Measurements from ENCODE around the gene PFKFB4.

The PFKFB4 gene

GRCh38 chr3:48548729-48549705, 7.6 kb downstream of the PFKFB4 start:
- H3K4me3 ChIP-seq = no peak overlapping the region

DNA sequence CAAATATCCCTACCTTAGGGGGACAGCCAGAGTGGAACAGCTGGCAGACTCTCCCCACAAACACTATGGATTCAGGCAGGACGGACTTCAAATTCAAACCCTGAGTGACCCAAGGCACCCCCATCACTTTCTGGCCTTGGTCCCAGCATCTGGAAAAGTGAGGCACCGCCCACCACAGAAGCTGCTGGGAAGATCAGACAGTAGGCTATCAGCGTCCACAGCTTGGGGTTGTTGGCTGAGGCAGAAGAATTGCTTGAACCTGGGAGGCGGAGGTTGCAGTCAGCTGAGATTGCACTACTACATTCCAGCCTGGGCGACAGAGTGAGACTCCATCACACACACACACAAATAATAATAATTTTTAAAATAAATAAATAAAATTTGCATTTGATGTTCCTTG, 8.5 kb downstream of the PFKFB4 start:
- H3K9me3 ChIP-seq (ENCODE audit: low read depth, low read length) = no peaks in the 10 kb centered on the region
- no peaks in the 10 kb centered on the region for H3K36me3 ChIP-seq (ENCODE audit: insufficient read depth, low read length)
- no peak overlapping the region for H3K27ac ChIP-seq
- H3K4me3 ChIP-seq = no peak overlapping the region
- TF ChIP-seq EZH2 (IDR thresholded peaks at IDR 0.05) = no peak
- no peak for TF ChIP-seq POLR2AphosphoS5 (IDR thresholded peaks at IDR 0.05; ENCODE audit: borderline replicate concordance, low read depth, low read length)
- TF ChIP-seq FOXP2 (optimal IDR thresholded peaks at IDR 0.05; ENCODE audit: control extremely low read depth, extremely low read length, insufficient read depth) = no peak
- no peak for DNase-seq (ENCODE audit: low read depth, low spot score)
- no peak overlapping the region for H3K9ac ChIP-seq (ENCODE audit: insufficient read length)

More at GRCh38 chr3:48548729-48549705, 7.6 kb downstream of the PFKFB4 start:
- H3K27ac ChIP-seq = no peak overlapping the region
- H3K9ac ChIP-seq (ENCODE audit: insufficient read length) = no peak overlapping the region
- no peaks in the 10 kb centered on the region for H3K9me3 ChIP-seq (ENCODE audit: low read depth, low read length)
- no peak for TF ChIP-seq POLR2AphosphoS5 (IDR thresholded peaks at IDR 0.05; ENCODE audit: borderline replicate concordance, low read depth, low read length)
- no peak for TF ChIP-seq FOXP2 (optimal IDR thresholded peaks at IDR 0.05; ENCODE audit: control extremely low read depth, extremely low read length, insufficient read depth)
- no peak for TF ChIP-seq EZH2 (IDR thresholded peaks at IDR 0.05)
- H3K36me3 ChIP-seq (ENCODE audit: insufficient read depth, low read length) = no peaks in the 10 kb centered on the region
- DNase-seq (ENCODE audit: low read depth, low spot score) = no peak

- no peaks in the 10 kb centered on the region for H3K36me3 ChIP-seq (ENCODE audit: insufficient read depth, low read length)
- H3K9ac ChIP-seq (ENCODE audit: insufficient read length) = no peak overlapping the region
- H3K9me3 ChIP-seq (ENCODE audit: low read depth, low read length) = no peaks in the 10 kb centered on the region
- no peak overlapping the region for H3K4me3 ChIP-seq
- no peak for TF ChIP-seq EZH2 (IDR thresholded peaks at IDR 0.05)
- TF ChIP-seq POLR2AphosphoS5 (IDR thresholded peaks at IDR 0.05; ENCODE audit: borderline replicate concordance, low read depth, low read length) = no peak
- no peak for TF ChIP-seq FOXP2 (optimal IDR thresholded peaks at IDR 0.05; ENCODE audit: control extremely low read depth, extremely low read length, insufficient read depth)
- no peak overlapping the region for H3K27ac ChIP-seq
- DNase-seq (ENCODE audit: low read depth, low spot score) = no peak
These were observed 10.3 kb downstream of the PFKFB4 start for GRCh38 chr3:48546203-48546829.

DNA sequence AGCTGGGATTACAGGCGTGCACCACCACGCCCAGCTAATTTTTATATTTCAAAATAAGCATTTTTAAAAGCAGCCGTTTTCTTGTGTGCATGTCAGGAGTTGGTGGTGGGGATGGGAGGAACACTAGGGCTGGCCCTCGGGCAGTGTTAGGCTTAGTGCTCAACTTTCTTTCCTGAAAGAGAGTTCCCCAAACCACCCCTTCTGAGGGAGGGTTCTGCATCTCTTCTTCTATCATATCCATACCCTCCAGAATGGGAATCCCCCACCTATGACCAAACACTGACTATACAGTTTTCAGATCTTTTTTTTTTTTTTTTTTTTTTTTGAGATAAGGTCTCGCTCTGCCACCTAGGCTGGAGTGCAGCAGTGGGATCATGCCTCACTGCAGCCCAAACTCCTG, 12.5 kb downstream of the PFKFB4 start:
- no peak overlapping the region for H3K9ac ChIP-seq (ENCODE audit: insufficient read length)
- no peaks in the 10 kb centered on the region for H3K9me3 ChIP-seq (ENCODE audit: low read depth, low read length)
- TF ChIP-seq EZH2 (IDR thresholded peaks at IDR 0.05) = no peak
- no peaks in the 10 kb centered on the region for H3K36me3 ChIP-seq (ENCODE audit: insufficient read depth, low read length)
- no peak for DNase-seq (ENCODE audit: low read depth, low spot score)
- H3K4me3 ChIP-seq = no peak overlapping the region
- H3K27ac ChIP-seq = no peak overlapping the region

DNA sequence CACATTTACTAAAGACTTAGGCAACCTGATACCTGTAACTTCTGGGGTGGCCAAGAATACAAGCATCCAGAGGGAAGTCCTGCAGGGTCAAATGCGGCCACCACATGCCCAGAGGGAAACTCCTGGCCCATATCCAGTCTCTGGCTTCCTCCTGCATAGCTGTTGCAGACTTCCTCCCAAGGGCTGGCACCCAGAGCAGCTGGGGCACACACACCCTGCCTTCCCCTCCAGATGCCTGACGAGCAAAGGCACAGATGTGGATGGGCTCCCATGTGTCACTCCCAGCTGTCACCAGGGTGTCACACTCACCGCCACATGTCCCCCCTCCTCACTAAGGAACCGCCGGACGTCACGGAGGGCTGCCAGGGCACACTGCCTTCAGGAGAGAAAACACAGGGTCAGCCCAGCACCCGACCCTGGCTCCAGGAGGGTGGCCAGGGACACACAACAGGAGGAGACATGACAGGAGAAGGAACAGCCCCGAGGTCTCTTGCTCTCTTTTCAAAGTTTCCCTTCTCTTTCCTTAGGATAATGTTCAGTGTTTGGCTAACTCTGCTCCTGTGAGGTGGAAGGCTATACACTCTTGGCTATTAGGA, 13.2 kb downstream of the PFKFB4 start:
- Histone ChIP-seq H3K4me3 (no peak overlapping the region), H3K9ac (ENCODE audit: insufficient read length) (no peak overlapping the region), H3K9me3 (ENCODE audit: low read depth, low read length) (no peaks in the 10 kb centered on the region), H3K27ac (no peak overlapping the region), H3K36me3 (ENCODE audit: insufficient read depth, low read length) (no peaks in the 10 kb centered on the region)
- DNase-seq (ENCODE audit: low read depth, low spot score) = no peak
- TF ChIP-seq FOXP2 (optimal IDR thresholded peaks at IDR 0.05; ENCODE audit: control extremely low read depth, extremely low read length, insufficient read depth) = no peak
- no peak for TF ChIP-seq EZH2 (IDR thresholded peaks at IDR 0.05)
- TF ChIP-seq POLR2AphosphoS5 (IDR thresholded peaks at IDR 0.05; ENCODE audit: borderline replicate concordance, low read depth, low read length) = no peak

GRCh38 chr3:48538451-48538850, 18.2 kb downstream of the PFKFB4 start:
- Histone ChIP-seq H3K36me3 (ENCODE audit: insufficient read depth, low read length) (no peaks in the 10 kb centered on the region), H3K27ac (no peak overlapping the region), H3K9ac (ENCODE audit: insufficient read length) (no peak overlapping the region), H3K9me3 (ENCODE audit: low read depth, low read length) (no peaks in the 10 kb centered on the region), H3K4me3 (no peak overlapping the region)
- no peak for TF ChIP-seq POLR2AphosphoS5 (IDR thresholded peaks at IDR 0.05; ENCODE audit: borderline replicate concordance, low read depth, low read length)
- no peak for TF ChIP-seq FOXP2 (optimal IDR thresholded peaks at IDR 0.05; ENCODE audit: control extremely low read depth, extremely low read length, insufficient read depth)
- TF ChIP-seq EZH2 (IDR thresholded peaks at IDR 0.05) = no peak
- DNase-seq (ENCODE audit: low read depth, low spot score) = no peak

- no peak overlapping the region for H3K9ac ChIP-seq (ENCODE audit: insufficient read length)
- H3K27ac ChIP-seq = no peak overlapping the region
- no peaks in the 10 kb centered on the region for H3K9me3 ChIP-seq (ENCODE audit: low read depth, low read length)
- H3K36me3 ChIP-seq (ENCODE audit: insufficient read depth, low read length) = no peaks in the 10 kb centered on the region
- H3K4me3 ChIP-seq = no peak overlapping the region
- TF ChIP-seq POLR2AphosphoS5 (IDR thresholded peaks at IDR 0.05; ENCODE audit: borderline replicate concordance, low read depth, low read length) = no peak
- TF ChIP-seq EZH2 (IDR thresholded peaks at IDR 0.05) = no peak
- TF ChIP-seq FOXP2 (optimal IDR thresholded peaks at IDR 0.05; ENCODE audit: control extremely low read depth, extremely low read length, insufficient read depth) = no peak
- no peak for DNase-seq (ENCODE audit: low read depth, low spot score)
These were observed 19.8 kb downstream of the PFKFB4 start for GRCh38 chr3:48536785-48537184.

DNA sequence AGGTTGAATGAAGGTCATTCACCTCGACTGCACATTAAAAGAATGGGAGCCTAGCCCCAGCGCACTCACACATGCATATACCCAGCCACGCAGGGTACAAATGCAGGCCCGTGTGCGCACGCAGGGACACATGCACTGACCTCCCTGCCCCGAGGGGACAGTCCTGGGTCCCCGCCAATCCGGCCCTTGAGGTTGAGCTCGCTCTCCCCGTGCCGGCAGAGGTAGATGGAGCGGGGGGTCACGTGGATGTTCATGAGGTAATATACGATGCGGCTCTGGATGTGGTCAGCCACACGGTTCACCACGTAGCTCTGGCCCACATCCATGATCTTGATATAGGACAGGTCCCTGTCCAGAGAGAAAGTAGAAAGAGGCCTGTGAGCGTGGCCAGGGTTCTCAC, 20.5 kb downstream of the PFKFB4 start:
- DNase-seq (ENCODE audit: low read depth, low spot score) = no peak
- no peaks in the 10 kb centered on the region for H3K9me3 ChIP-seq (ENCODE audit: low read depth, low read length)
- H3K36me3 ChIP-seq (ENCODE audit: insufficient read depth, low read length) = no peaks in the 10 kb centered on the region
- no peak overlapping the region for H3K4me3 ChIP-seq
- no peak for TF ChIP-seq POLR2AphosphoS5 (IDR thresholded peaks at IDR 0.05; ENCODE audit: borderline replicate concordance, low read depth, low read length)
- no peak for TF ChIP-seq EZH2 (IDR thresholded peaks at IDR 0.05)
- no peak for TF ChIP-seq FOXP2 (optimal IDR thresholded peaks at IDR 0.05; ENCODE audit: control extremely low read depth, extremely low read length, insufficient read depth)
- H3K27ac ChIP-seq = no peak overlapping the region
- H3K9ac ChIP-seq (ENCODE audit: insufficient read length) = no peak overlapping the region

Data from SK-N-MC (cell line).